Measurements from ENCODE around the gene SETD2.
A peak's percentile ranks its signal among the peaks of the same experiment; 100 is the strongest.
"Not testable (repeated sequence)": the region's sequence is repeated elsewhere in the genome, so short reads cannot be mapped to it uniquely, and the experiment has no call there.

SETD2 gene

DNA sequence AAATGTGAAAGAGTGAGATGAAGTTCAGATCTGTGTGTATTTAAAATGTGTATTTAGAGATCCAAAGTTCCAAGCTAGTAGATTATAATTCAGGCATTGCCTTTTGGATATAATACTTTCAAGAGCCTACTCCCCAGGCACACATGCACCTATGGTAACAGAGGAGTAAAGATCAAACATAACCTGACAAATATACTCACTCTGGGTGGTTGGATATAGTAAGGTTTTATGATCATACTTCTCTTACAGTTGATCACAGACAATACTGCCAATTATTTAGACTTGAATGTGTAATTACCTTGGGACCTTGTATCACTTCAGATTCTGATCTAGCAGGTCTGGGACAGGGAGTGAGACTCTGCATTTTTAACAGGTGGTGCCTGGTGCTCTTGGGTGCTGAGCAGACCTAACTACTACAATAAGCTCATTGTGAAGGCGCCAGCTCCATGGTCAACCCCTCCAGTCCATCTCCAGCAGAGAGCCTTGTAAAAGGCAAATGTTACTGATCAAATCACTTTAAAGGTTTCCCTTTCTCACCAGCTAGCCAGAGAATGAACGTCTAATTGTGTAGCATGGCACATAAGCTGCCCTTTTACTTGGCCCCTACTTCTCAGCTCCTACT, 128.9 kb downstream of the SETD2 start:
- no peak for DNase-seq (ENCODE audit: low read depth)

GRCh38 chr3:47031041-47031440, 132.9 kb downstream of the SETD2 start:
- not testable (repeated sequence) for DNase-seq (ENCODE audit: low read depth)

GRCh38 chr3:47028667-47029066, 135.2 kb downstream of the SETD2 start:
- DNase-seq (ENCODE audit: low read depth), result no peak

DNA sequence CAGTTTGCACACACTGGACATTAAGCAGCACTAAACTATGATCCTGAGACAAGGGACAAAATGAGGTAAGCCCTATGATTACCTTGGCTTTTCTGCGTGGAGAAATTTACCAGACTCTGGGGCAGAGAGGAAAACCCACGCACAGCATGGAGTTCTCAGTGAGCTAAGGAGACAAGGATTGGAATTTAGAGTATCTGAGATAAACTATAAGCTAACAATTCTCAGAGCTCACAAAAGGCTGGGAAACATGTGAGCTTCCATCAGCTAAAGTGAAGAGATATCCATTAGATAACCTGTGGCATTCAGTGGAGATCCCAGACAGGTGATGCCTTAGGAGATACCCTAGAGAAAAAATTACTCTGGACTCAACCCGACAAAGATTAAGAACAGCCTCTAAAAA, 135.8 kb downstream of the SETD2 start:
- no peak for DNase-seq (ENCODE audit: low read depth)

DNA sequence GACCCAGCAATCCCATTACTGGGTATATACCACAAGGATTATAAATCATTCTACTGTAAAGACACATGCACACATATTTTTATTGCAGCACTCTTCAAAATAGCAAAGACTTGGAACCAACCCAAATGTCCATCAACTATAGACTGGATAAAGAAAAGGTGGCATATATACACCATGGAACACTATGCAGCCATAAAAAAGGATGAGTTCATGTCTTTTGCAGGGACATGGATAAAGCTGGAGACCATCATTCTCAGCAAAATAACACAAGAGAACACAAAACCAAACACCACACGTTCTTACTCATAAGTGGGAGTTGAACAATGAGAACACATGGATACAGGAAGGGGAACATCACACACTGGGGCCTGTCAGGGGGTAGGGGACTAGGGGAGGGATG, 137.5 kb downstream of the SETD2 start:
- DNase-seq (ENCODE audit: low read depth), result not testable (repeated sequence)

DNA sequence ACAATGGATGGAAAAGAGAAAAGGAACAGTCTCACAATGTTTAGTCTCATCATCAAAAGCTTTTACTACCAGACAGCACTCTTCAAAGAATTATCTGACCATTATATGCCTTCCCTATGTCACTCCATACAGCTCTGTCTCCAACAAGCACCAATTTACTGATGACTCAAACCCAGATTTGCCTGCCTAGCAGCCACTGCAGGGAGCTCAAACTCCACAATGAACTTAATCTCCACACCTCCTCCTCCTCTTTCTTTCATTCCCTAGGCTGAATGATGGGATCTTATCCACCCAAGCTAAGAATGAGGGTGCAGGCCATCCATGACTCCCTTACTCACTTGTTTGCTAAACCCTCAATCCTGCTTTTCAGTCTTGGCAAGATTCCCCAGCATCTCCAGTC, 139.0 kb downstream of the SETD2 start:
- DNase-seq (ENCODE audit: low read depth), result no peak

- DNase-seq (ENCODE audit: low read depth), result no peak
Observed at GRCh38 chr3:47022641-47023071, 141.3 kb downstream of the SETD2 start.

- DNase-seq (ENCODE audit: low read depth), result no peak
Observed at GRCh38 chr3:47020311-47020710, 143.6 kb downstream of the SETD2 start.

- DNase-seq (ENCODE audit: low read depth), result no peak
Observed at GRCh38 chr3:47019201-47019600, 144.7 kb downstream of the SETD2 start.

DNA sequence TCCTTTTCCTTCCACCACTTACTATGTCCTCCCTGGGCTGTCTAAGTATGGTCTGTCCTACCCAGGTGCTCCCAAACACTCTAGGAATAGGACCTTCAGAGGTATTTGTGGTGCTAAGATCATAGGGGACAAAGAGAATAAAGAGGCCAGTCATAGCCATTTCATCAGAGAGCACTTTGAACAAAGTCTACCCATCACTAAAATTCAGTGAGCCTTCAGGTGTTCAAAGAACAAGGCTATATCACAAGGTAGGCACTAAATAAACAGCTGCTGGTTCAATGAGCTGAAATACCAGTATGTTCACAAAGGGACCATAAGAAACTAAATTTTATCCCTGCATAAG, 145.7 kb downstream of the SETD2 start:
- DNase-seq (ENCODE audit: low read depth), result no peak

- no peak for DNase-seq (ENCODE audit: low read depth)
Observed at GRCh38 chr3:47017504-47018268, 146.2 kb downstream of the SETD2 start.

DNA sequence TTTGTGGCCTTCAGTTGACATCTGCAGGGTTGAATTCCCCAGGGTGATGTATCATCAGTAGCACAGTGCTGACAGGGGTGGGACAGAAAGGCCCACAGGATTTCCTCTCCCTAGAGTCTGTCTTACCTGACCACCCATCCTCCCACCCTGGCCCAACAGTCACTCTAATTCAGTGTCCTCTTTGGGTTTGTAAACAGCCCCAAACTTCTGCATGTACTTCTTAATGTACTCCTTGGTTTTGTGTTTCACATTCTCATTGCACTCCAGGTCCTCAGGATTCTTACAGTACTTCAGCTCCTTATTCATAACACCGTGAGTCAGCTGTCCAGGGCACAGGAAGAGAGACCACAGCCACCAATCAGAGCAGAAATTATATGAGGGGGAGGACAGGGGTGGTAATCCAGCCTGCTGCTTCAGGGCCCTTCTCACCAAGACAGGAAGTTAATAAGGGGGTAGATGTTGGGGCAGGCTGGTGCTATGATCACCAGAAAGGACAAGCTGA, 146.9 kb downstream of the SETD2 start:
- DNase-seq (ENCODE audit: low read depth), result peak; percentile 42

- no peak for DNase-seq (ENCODE audit: low read depth)
Observed at GRCh38 chr3:47016086-47016933, 147.6 kb downstream of the SETD2 start.

- DNase-seq (ENCODE audit: low read depth), result no peak
Observed at GRCh38 chr3:47015151-47015550, 148.8 kb downstream of the SETD2 start.

- no peak for DNase-seq (ENCODE audit: low read depth)
Observed at GRCh38 chr3:47014036-47014435, 149.9 kb downstream of the SETD2 start.

DNA sequence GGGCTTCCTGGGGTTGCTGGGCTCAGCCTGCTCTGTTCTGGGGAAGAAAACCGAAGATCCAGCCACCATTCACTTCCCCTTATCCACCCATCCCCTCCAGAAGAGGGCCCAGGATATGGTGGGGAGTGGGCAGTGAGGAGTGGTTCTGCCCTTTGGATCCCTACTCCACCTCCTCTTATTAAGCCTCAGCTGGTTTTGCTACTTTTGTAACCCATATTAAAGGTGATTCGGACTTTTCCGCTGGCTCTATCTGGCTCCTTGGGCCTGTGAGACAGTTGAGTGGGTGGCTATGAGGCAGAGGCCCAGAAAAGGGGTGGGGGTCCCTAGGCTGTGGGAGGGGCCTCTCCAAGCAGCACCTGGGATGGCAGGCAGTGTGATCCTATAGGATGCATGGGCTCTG, 150.7 kb downstream of the SETD2 start:
- DNase-seq (ENCODE audit: low read depth), result no peak

GRCh38 chr3:47012342-47013230, 151.3 kb downstream of the SETD2 start:
- no peak for DNase-seq (ENCODE audit: low read depth)

GRCh38 chr3:47011371-47011770, 152.5 kb downstream of the SETD2 start:
- DNase-seq (ENCODE audit: low read depth), result no peak

GRCh38 chr3:47010910-47011309, 153.0 kb downstream of the SETD2 start:
- DNase-seq (ENCODE audit: low read depth), result no peak

GRCh38 chr3:47010111-47010712, 153.7 kb downstream of the SETD2 start:
- DNase-seq (ENCODE audit: low read depth), result no peak
